C4-2B (cell line): Measurements from ENCODE around the gene ME3.

Experiments
- H3K27ac ChIP-seq: fragments of 450-650 bp; 2 replicates; pipeline ENCODE4 v1.5.1; 2017
- ZFX ChIP-seq: fragments of 450-650 bp; IDR thresholded peaks from 2 replicates; pipeline ENCODE4 v1.6.1; 2017
- TF ChIP-seq, protein P1 (sequence below): fragments of 450-650 bp; conservative IDR thresholded peaks from 2 replicates; pipeline ENCODE4 v1.5.1; 2017; ENCODE audit warnings: mild to moderate bottlenecking

ME3 gene

GRCh38 chr11:86639137-86639536 lies 33.3 kb downstream of the ME3 start:
- H3K27ac ChIP-seq = no peak overlapping the region

DNA sequence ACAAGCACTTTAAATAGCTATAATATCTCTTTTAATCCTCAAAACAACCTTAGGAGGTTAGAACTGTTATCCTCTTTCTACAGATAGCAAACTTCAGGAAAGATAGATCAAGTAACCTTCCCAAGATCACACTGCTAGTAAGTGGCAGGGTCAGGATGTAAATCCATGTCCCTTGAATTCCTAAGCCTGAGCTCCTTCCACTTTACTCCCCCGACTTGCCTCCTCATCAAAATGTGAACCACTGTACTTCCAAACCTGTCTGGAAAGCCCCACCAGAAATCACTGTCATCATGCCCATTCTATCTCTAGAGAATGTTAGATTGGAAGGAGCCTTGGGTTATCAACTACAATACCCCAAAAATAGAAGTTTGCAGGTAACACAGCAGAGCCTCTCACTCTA lies 33.7 kb downstream of the ME3 start:
- TF ChIP-seq, protein P1, sequence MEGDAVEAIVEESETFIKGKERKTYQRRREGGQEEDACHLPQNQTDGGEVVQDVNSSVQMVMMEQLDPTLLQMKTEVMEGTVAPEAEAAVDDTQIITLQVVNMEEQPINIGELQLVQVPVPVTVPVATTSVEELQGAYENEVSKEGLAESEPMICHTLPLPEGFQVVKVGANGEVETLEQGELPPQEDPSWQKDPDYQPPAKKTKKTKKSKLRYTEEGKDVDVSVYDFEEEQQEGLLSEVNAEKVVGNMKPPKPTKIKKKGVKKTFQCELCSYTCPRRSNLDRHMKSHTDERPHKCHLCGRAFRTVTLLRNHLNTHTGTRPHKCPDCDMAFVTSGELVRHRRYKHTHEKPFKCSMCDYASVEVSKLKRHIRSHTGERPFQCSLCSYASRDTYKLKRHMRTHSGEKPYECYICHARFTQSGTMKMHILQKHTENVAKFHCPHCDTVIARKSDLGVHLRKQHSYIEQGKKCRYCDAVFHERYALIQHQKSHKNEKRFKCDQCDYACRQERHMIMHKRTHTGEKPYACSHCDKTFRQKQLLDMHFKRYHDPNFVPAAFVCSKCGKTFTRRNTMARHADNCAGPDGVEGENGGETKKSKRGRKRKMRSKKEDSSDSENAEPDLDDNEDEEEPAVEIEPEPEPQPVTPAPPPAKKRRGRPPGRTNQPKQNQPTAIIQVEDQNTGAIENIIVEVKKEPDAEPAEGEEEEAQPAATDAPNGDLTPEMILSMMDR = no peak
- TF ChIP-seq ZFX = no peak
- H3K27ac ChIP-seq = no peak overlapping the region

More at GRCh38 chr11:86639137-86639536, 33.3 kb downstream of the ME3 start:
- no peak for TF ChIP-seq ZFX
- TF ChIP-seq, protein P1 = no peak

DNA sequence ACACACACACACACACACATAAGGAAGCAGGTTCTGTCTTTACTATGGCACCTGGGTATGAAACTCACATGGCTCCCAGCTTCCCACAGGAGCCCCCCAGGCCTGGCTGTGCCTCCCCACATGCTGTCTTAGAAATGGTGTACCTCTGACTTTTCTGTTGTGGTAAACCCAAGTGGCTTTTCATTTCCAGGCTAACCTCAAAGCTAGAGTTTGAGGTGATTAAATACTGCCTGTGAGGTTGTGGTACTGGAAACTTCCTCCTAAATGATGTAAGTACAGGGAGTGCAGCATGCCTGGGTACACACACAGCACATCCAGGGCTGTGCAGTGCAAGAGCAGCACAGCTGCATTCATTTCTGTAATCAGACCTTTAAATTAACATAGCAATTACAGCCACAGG lies 34.4 kb downstream of the ME3 start:
- TF ChIP-seq ZFX = no peak
- TF ChIP-seq, protein P1 = no peak

DNA sequence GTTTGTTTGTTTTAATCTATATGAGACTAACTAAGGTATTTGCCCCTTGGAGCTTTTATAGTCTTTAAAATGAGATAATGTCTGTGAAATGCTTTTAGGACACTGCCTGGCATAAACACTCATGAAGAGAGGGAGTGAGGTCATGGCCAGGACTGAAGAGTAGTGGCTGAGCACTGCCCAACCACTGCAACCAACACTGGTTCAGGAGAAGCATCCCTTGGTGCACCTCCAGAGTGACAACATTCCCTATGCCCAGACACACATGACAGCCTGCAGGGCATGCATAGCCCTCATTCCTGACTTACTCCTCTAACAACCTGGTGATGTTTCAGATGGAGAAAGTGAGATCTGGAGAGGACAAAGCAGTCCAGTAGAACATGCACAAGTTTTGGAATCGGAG lies 36.1 kb downstream of the ME3 start:
- TF ChIP-seq, protein P1 = no peak
- TF ChIP-seq ZFX = no peak
- no peak overlapping the region for H3K27ac ChIP-seq

More for the DNA sequence above, 34.4 kb downstream of the ME3 start:
- no peak overlapping the region for H3K27ac ChIP-seq

DNA sequence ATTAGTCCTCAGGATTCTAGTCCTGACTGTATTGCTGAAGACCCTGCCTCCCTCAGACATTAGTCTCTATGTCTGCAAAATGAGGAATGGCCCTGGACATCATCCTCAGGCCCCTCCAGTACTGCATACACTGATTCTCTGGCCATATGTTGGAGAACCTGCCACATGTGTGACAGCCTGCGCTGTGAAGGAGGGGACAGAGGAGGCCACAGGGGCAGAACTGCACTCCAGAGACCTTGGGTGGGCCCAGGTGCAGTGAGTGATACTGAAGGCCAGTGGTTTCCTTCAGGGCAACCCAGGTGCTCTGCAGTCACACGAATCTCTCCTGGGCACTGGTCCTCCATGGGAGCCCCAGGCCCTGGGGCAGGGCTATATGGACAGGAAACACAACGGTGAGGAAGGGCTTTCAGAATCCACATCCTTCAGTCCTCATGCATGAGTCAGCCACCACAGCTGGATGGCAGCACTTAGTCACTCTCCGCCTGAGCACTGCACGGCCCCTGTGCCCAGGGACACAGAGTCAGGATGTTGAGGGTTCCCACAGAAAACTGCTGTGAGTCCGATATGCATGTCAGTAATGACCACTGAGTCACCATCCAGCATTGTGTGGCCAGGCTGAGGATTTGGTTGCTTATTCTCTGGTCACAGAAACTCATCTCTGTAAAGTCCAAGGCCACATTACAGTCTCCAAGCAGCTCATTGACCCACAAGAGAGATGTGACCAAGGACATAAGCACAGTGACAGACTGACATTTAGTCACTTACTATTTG lies 39.7 kb downstream of the ME3 start:
- no peak for TF ChIP-seq ZFX
- TF ChIP-seq, protein P1 = no peak
- no peak overlapping the region for H3K27ac ChIP-seq

DNA sequence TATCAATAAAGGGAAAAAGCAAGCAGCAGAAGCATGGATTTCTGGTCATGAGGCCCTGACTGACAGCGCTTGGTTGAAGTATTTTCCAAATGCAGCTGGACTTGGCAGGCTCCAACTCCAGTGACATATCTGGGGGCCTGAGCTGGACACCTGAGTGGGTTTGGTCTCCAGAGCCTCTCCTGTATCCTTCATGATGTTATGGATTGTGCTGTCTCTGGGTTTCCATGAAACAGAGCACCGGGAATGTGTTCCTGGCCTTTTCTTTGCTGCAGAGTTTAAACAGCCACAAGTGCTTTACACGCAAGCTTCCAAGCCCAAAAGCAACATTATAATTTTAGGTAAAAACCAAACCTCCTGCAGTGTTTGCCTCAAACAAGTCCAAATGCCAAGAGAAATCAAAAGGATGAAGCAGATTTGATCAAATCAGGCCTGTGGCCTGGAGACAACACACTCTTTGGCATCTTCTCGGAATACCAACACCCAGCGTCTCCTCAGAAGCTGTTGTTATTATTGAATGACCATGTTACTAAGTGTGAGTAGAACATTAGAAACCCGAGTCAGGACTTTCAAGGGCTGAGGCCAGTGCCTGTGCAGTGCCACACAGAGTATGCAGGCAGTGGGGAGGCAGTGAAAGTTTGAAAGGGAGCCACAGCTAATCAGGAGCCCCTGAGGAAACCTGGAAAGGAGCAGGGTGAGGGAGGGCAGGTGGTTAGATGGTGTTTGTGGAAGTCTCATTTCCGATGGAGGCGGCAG lies 42.0 kb downstream of the ME3 start:
- no peak for TF ChIP-seq ZFX
- TF ChIP-seq, protein P1 = no peak

DNA sequence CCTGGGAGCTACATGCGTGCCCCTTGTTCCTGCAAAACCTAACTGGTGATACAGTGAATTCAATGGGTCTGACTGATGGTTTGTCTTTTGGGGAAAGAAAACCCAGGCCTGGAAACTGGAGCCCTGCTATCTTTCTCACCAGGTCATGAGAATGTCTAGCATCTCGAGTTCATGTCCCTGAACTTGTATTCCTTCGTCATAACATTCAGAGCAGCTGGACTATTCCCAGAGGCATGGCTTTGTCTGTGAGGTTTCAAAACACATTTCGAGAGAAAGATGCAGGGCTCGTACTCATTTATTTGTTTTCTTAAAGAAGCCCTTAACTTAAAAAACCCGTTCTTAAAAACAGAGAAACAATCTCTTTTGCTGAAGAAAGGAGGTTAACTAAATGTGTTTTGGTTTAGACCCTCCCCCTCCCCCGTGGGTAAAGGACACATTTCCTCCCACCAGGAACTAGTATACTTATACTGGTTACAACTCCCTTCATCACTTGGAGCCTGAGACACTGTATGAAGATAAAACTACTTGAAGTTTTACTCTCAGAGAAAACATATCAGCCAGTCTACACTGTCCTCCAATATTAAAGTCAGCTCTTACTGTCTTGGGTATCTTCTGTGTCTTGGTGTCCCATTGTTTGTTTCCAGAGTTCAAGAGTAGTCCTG lies 43.2 kb downstream of the ME3 start:
- no peak for TF ChIP-seq ZFX
- TF ChIP-seq, protein P1 = no peak
- no peak overlapping the region for H3K27ac ChIP-seq

More for the DNA sequence above, 42.0 kb downstream of the ME3 start:
- no peak overlapping the region for H3K27ac ChIP-seq
